B cell (primary cell): ENCODE results near the gene DYNC2I2. TPM values are rescaled to one million over a fixed set of nuclear protein-coding genes. Genes with fewer than 3 reads are reported as not detected.
"Not testable (repeated sequence)": the region's sequence is repeated elsewhere in the genome, so short reads cannot be mapped to it uniquely, and the experiment has no call there.

Source experiments
- ATAC-seq: fragments of 200-7000 bp; cut with Tn5 transposase; one replicate; pipeline ENCODE4 v1.10.0; 2021; ENCODE audit warnings: low read depth, mild to moderate bottlenecking, moderate number of reproducible peaks, moderate library complexity
- CTCF ChIA-PET: fragments of 350-600 bp; sonication (Branson Sonifier 250); formaldehyde crosslinking; loops from one replicate; lab custom pipeline; 2021; ENCODE audit warnings: antibody characterized with exemption, inconsistent platforms; lab: Charles Lee
- POLR2A ChIA-PET: fragments of 350-600 bp; sonication (Branson Sonifier 250); formaldehyde crosslinking; loops from one replicate; lab custom pipeline; 2021; ENCODE audit warnings: antibody characterized with exemption; lab: Charles Lee
- DNase-seq: peaks from one replicate; pipeline ENCODE4 v3.0.0; 2013
- H2AFZ ChIP-seq: 2 replicates; pipeline ENCODE4 v1.6.1; 2012; ENCODE audit warnings: mild to moderate bottlenecking, low read depth, low read length; ENCODE audit not compliant: insufficient read depth, poor library complexity, severe bottlenecking
- H3K27ac ChIP-seq, 2 donors: 1 replicate in 1 of 2; 2 replicates in 1 of 2; pipeline ENCODE4 v1.5.1; 2012 to 2013; ENCODE audit warnings: low read length in 2 of 2, mild to moderate bottlenecking in 2 of 2, moderate library complexity in 1 of 2
- H3K27me3 ChIP-seq, 4 experiments: fragments of 200-600 bp in 1 of 4; sonication (generic) in 1 of 4; replicated peaks in 1 of 4; 1 replicate in 2 of 4; 2 replicates in 2 of 4; pipeline versions ENCODE4 v1.6.1 to v1.7.0; 2013 to 2016; ENCODE audit warnings: low read length in 3 of 4, mild to moderate bottlenecking in 2 of 4, mixed read lengths in 1 of 4, moderate library complexity in 1 of 4; ENCODE audit not compliant: insufficient read depth in 4 of 4, control insufficient read depth in 3 of 4; ENCODE audit errors: control extremely low read depth in 1 of 4
- H3K36me3 ChIP-seq, 2 experiments: replicated peaks in 1 of 2; 1 replicate in 1 of 2; 2 replicates in 1 of 2; pipeline versions ENCODE4 v1.6.1 to v1.7.1; 2013; ENCODE audit warnings: low read length in 1 of 2; ENCODE audit not compliant: insufficient read depth in 2 of 2, control insufficient read depth in 1 of 2; ENCODE audit errors: control extremely low read depth in 1 of 2, extremely low read depth in 1 of 2
- H3K4me1 ChIP-seq, 2 donors: fragments of 200-600 bp in 1 of 2; sonication (generic) in 1 of 2; 1 replicate in 1 of 2; 2 replicates in 1 of 2; pipeline versions ENCODE4 v1.5.1 to v1.6.1; 2013 to 2017; ENCODE audit warnings: low read length in 2 of 2; ENCODE audit not compliant: control insufficient read depth in 2 of 2, insufficient read depth in 2 of 2
- H3K4me2 ChIP-seq: replicated peaks from 2 replicates; pipeline ENCODE3; 2012; ENCODE audit warnings: mild to moderate bottlenecking, low read depth, low read length; ENCODE audit not compliant: poor library complexity, severe bottlenecking
- H3K4me3 ChIP-seq, 5 experiments: fragments of 200-600 bp in 1 of 5; sonication (generic) in 1 of 5; 1 replicate in 3 of 5; 2 replicates in 2 of 5; pipeline versions ENCODE4 v1.5.1 to v1.7.0; 2011 to 2016; ENCODE audit warnings: low read length in 4 of 5, mild to moderate bottlenecking in 4 of 5, low read depth in 2 of 5, control low read depth in 1 of 5, moderate library complexity in 1 of 5; ENCODE audit not compliant: insufficient read depth in 1 of 5; ENCODE audit errors: control extremely low read depth in 1 of 5, extremely low read depth in 1 of 5
- H3K79me2 ChIP-seq: fragments of 200-600 bp; sonication (generic); one replicate; pipeline ENCODE4 v1.6.0; 2016; ENCODE audit warnings: low read length; ENCODE audit not compliant: control insufficient read depth, insufficient read depth
- H3K9ac ChIP-seq: fragments of 200-600 bp; sonication (generic); 2 replicates; pipeline ENCODE4 v1.6.1; 2017; ENCODE audit warnings: mild to moderate bottlenecking, low read length, moderate library complexity
- H3K9me3 ChIP-seq, 3 donors: one replicate each; pipeline versions ENCODE4 v1.6.1 to v1.7.1; 2013; ENCODE audit warnings: low read length in 2 of 3; ENCODE audit not compliant: control insufficient read depth in 2 of 3, insufficient read depth in 1 of 3; ENCODE audit errors: control extremely low read depth in 1 of 3
- H4K20me1 ChIP-seq: 2 replicates; pipeline ENCODE4 v1.6.0; 2012; ENCODE audit warnings: mild to moderate bottlenecking, low read length; ENCODE audit not compliant: insufficient read depth, control insufficient read depth, poor library complexity, severe bottlenecking
- H3K27ac Mint-ChIP-seq: one replicate; pipeline ENCODE4 v1.8.0; 2021; ENCODE audit warnings: mixed read lengths
- H3K27me3 Mint-ChIP-seq: one replicate; pipeline ENCODE4 v1.8.0; 2021; ENCODE audit warnings: mixed read lengths
- H3K4me1 Mint-ChIP-seq: one replicate; pipeline ENCODE4 v1.8.0; 2021; ENCODE audit warnings: mixed read lengths
- H3K4me3 Mint-ChIP-seq: one replicate; pipeline ENCODE4 v1.8.0; 2021; ENCODE audit warnings: mixed read lengths
- H3K9me3 Mint-ChIP-seq: one replicate; pipeline ENCODE4 v1.8.0; 2022; ENCODE audit warnings: mixed read lengths; ENCODE audit not compliant: insufficient read depth
- EZH2 ChIP-seq: IDR thresholded peaks from 2 replicates; pipeline ENCODE4 v1.6.1; 2012; ENCODE audit warnings: borderline replicate concordance, low read depth, mild to moderate bottlenecking, moderate library complexity, low read length; ENCODE audit not compliant: insufficient read depth, poor library complexity, severe bottlenecking
- WGBS: methylation state at CpG from one replicate; pipeline ENCODE4 v1.1.5; 2013; ENCODE audit warnings: missing lambda C conversion rate; ENCODE audit not compliant: insufficient coverage; 5-methylcytosine and 5-hydroxymethylcytosine counted together
- intact Hi-C: fragments of 100-400 bp; cut with micrococcal nuclease; formaldehyde crosslinking; loops from one replicate; pipeline ENCODE4 v1.10.0; 2022
- polyA plus RNA-seq: library from polyadenylated mRNA; depleted of rRNA; stranded (reverse); fragments of >200 nt; gene quantifications from 2 replicates; pipeline ENCODE4 v1.2.3, GENCODE V29; 2012
- total RNA-seq, 2 donors: library from RNA; stranded (reverse); fragments of 120-200 nt in 1 of 2; gene quantifications; 1 replicate in 1 of 2; 2 replicates in 1 of 2; pipeline versions ENCODE4 v1.2.3 to v1.2.4, GENCODE V29; 2013 to 2022
- TF ChIP-seq, protein P1 (sequence below): fragments of 200-600 bp; IDR thresholded peaks from one replicate; pipeline ENCODE4 v1.8.0; 2022; ENCODE audit warnings: antibody characterized with exemption, mild to moderate bottlenecking

Gene DYNC2I2
- total and polyA plus RNA-seq, 2 donors (not counting 1 experiment from before 2014, with no cell fraction given), result 76.6 to 109 TPM

GRCh38 chr9:128693738-128694137 lies 37.1 kb upstream of the DYNC2I2 start:
- H3K4me3 Mint-ChIP-seq, H3K27me3 ChIP-seq, H3K4me2 ChIP-seq, H3K27ac ChIP-seq, H3K27me3 Mint-ChIP-seq, H2AFZ ChIP-seq, H3K9me3 ChIP-seq, H3K9ac ChIP-seq, H3K4me3 ChIP-seq, H3K9me3 Mint-ChIP-seq, ATAC-seq, DNase-seq, intact Hi-C loops: not testable (repeated sequence)
- POLR2A ChIA-PET, result interaction anchor here (1.0 kb wide), 1 partner anchor 10 kb away, joined by 3 read pairs; no protein-coding TSS in a partner anchor
- H4K20me1 ChIP-seq, result peaks cover 32% of the 10 kb centered on the region
- peak overlapping the region; percentile 17 for H3K27ac Mint-ChIP-seq
- WGBS, result no CpG with 5 or more reads among the region's 3 CpGs
- peaks cover 36% of the 10 kb centered on the region for H3K79me2 ChIP-seq
- peaks cover 22% of the 10 kb centered on the region for H3K4me1 Mint-ChIP-seq
- H3K4me1 ChIP-seq, result peaks cover 13% of the 10 kb centered on the region in 2 donors
- CTCF ChIA-PET, result interaction anchor here (1.2 to 1.6 kb wide), 2 partner anchors 8 to 130 kb away, joined by 4 to 6 read pairs; partner anchors contain the start of gene PKN3
- peaks cover 15 to 51% of the 10 kb centered on the region in 2 experiments for H3K36me3 ChIP-seq

GRCh38 chr9:128690684-128691034 lies 34.0 kb upstream of the DYNC2I2 start:
- intact Hi-C loops, result no loop called here
- peak overlapping the region; percentile 54 to 84 (median 77) for H3K4me3 ChIP-seq

More at GRCh38 chr9:128690684-128691034, 34.0 kb upstream of the DYNC2I2 start:
- peak overlapping the region; percentile 98 for H3K4me3 Mint-ChIP-seq
- H3K9ac ChIP-seq, result peak overlapping the region; percentile 77
- 0% methylated on average over 3 of the region's 5 CpGs for WGBS
- H3K4me1 ChIP-seq, result peaks cover 35 to 44% of the 10 kb centered on the region in 2 donors
- CTCF ChIA-PET, result interaction anchor here (1.0 to 4.3 kb wide), 5 partner anchors 8 to 238 kb away, joined by 3 to 13 read pairs (median 4); partner anchors contain the start of genes PKN3 and ZDHHC12
- POLR2A ChIA-PET, result interaction anchor here (1.1 to 1.3 kb wide), 3 partner anchors 8 to 33 kb away, joined by 3 to 6 read pairs (median 5); partner anchors contain the start of gene ZDHHC12
- H3K36me3 ChIP-seq, result peaks cover 14 to 41% of the 10 kb centered on the region in 2 experiments
- peak overlapping the region; percentile 37 for H2AFZ ChIP-seq
- H3K4me1 Mint-ChIP-seq, result peaks cover 43% of the 10 kb centered on the region
- TF ChIP-seq, protein P1, sequence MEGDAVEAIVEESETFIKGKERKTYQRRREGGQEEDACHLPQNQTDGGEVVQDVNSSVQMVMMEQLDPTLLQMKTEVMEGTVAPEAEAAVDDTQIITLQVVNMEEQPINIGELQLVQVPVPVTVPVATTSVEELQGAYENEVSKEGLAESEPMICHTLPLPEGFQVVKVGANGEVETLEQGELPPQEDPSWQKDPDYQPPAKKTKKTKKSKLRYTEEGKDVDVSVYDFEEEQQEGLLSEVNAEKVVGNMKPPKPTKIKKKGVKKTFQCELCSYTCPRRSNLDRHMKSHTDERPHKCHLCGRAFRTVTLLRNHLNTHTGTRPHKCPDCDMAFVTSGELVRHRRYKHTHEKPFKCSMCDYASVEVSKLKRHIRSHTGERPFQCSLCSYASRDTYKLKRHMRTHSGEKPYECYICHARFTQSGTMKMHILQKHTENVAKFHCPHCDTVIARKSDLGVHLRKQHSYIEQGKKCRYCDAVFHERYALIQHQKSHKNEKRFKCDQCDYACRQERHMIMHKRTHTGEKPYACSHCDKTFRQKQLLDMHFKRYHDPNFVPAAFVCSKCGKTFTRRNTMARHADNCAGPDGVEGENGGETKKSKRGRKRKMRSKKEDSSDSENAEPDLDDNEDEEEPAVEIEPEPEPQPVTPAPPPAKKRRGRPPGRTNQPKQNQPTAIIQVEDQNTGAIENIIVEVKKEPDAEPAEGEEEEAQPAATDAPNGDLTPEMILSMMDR, result no peak
- no peak for TF ChIP-seq EZH2
- no peaks in the 10 kb centered on the region for H3K27me3 Mint-ChIP-seq
- ATAC-seq (no peak), DNase-seq (no peak)
- no peaks in the 10 kb centered on the region for H3K9me3 ChIP-seq
- H3K27ac ChIP-seq, result peak overlapping the region; percentile 15 to 75
- H3K27me3 ChIP-seq, result no peaks in the 10 kb centered on the region
- peak overlapping the region; percentile 96 for H3K27ac Mint-ChIP-seq
- H3K4me2 ChIP-seq, result peak overlapping the region; percentile 85
- H3K9me3 Mint-ChIP-seq, result no peaks in the 10 kb centered on the region
- H4K20me1 ChIP-seq, result peaks cover 32% of the 10 kb centered on the region
- H3K79me2 ChIP-seq, result peaks cover 64% of the 10 kb centered on the region
